ENCODE results near the gene C12orf57. TPM values are rescaled to one million over a fixed set of nuclear protein-coding genes. Genes with fewer than 3 reads are reported as not detected.

The C12orf57 gene
- total and polyA plus RNA-seq, 2 of the 13 experiments (the other 11 are each of a cell fraction or from before 2014, with no cell fraction given): 84.0 to 287 TPM

DNA sequence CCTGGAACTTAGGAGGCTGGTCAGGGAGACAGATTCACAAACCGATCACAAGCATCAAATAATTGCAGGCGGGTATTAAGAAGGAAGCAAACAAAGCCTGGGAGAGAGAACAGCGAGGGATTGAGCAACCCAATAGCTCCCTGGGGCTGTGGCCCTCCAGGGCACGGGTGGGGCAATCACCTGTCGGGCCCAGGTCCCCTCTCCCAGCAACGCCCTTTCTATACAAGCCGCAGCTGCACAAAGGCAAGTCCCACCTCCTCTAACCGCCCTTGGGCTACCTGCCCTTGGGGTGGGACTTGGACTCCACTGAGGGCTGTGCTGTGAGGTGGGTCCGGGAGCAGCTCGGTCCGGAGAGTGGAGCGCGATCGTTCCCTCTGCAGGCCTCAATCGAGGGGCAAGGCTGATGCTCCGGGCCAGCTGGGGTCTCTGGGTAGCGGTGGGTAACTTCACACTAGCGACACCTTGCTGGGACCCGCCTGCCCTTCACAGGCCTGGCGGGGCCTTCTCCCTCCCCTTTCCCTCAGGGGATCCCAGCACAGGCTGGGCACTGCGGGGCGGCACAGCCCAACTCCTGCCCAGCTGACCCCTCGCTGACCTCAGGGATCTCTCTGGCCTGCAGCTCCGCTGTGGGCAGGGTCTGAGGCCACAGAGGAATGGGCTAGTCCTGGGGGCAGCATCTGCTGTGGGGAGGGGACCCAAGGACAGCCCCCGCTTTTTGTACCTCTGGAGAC is 18.6 kb downstream of the C12orf57 start (continued):
- no peak for TF ChIP-seq CCDC6 (CRISPR knock-in tag; IDR thresholded peaks at IDR 0.05)
- TF ChIP-seq POLR2G (IDR thresholded peaks at IDR 0.05; ENCODE audit: low read depth, low read length): no peak
- TF ChIP-seq PRPF4 (IDR thresholded peaks at IDR 0.05; ENCODE audit: low read depth, low read length, poor library complexity, severe bottlenecking): no peak
- no peak for TF ChIP-seq TEAD3 (CRISPR knock-in tag; optimal IDR thresholded peaks at IDR 0.05; ENCODE audit: borderline replicate concordance)
- peak; percentile 73 for TF ChIP-seq CEBPG (CRISPR knock-in tag; IDR thresholded peaks at IDR 0.05)
- TF ChIP-seq ZSCAN29 (CRISPR knock-in tag; conservative IDR thresholded peaks at IDR 0.05): no peak
- no peak for TF ChIP-seq SMAD3 (CRISPR knock-in tag; IDR thresholded peaks at IDR 0.05)
- no peak for TF ChIP-seq ZSCAN22 (CRISPR knock-in tag; IDR thresholded peaks at IDR 0.05)
- no peak for TF ChIP-seq TRAFD1 (CRISPR knock-in tag; IDR thresholded peaks at IDR 0.05; ENCODE audit: borderline replicate concordance)
- TF ChIP-seq TOPORS (CRISPR knock-in tag; IDR thresholded peaks at IDR 0.05): no peak
- TF ChIP-seq ZNF496 (CRISPR knock-in tag; IDR thresholded peaks at IDR 0.05; ENCODE audit: insufficient replicate concordance): no peak
- TF ChIP-seq NR2C2 (CRISPR knock-in tag; IDR thresholded peaks at IDR 0.05; ENCODE audit: borderline replicate concordance): no peak
- TF ChIP-seq MAFK (conservative IDR thresholded peaks at IDR 0.05 in 1 of 2, IDR thresholded peaks at IDR 0.05 in 1 of 2; ENCODE audit: low read length in 2 of 2): no peak
- no peak for TF ChIP-seq ZNF549 (CRISPR knock-in tag; IDR thresholded peaks at IDR 0.05)
- no peak for TF ChIP-seq ZNF136 (CRISPR knock-in tag; IDR thresholded peaks at IDR 0.05; ENCODE audit: low read depth)
- no peak for TF ChIP-seq ZNF773 (CRISPR knock-in tag; IDR thresholded peaks at IDR 0.05; ENCODE audit: borderline replicate concordance)
